ENCODE measurements around the gene IFRD2.
"Not testable (repeated sequence)": the region's sequence is repeated elsewhere in the genome, so short reads cannot be mapped to it uniquely, and the experiment has no call there.

IFRD2 gene

DNA sequence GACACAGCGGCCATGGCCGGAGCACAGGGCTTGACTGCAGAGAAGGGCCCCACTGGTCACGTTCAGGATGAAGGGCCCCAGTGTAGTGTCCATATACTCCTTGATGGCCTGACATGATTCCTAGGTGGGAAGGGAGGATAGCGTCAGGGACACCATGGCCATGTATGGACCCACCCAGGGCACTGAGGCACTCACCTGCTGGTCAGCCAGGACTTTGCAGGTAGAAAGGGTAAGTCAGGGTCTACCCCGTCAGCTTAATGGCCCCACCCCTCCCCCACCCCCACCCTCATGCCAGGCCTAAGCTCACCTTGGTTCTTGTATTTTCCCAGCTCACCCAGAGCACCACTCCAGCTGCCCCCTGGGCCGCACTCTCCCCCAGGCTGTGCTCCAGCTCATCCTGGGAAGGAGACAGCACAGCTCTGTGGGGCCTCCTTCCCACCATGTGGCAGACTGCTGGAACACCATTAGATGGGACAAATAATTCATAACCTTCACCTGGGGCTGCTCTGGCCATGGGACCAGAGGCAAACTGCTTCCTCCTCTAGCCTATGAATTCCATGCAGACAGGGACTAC lies 8.5 kb upstream of the IFRD2 start:
- DNase-seq, result no peak

DNA sequence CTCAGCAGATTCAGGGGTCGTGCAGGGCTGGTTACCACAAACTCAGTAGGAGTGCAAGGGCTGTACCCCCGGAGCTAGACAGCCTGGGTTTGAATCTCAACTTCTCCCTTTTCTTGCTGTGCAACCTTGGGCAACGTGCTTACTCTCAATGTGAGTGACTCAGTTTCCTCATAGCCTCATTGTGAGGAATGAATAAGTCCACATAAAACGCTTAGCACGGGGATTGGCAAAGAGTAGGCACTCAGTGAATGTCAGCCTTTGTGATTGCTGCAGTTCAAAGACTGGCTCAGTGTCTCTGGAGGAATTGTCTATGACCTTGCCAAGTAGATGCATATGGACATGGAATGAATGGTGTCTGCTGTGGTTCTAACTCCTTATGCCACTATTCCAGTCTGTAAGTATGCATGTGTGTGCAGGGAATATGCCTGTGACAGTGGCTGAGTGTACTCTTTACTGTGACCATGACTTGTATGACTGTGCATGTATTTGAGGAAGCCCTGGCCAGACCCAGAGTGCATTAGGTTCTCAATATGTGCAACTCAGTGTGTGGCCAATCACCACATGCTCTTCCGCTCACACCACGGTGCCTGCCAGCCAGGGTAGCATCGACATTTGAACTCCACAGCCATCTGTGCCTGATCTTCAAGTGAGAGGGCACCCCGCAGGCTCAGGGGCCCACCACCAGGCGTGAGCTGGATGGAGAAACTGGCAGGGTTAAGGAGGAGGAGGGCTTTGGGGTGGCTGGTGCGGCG lies 7.9 kb upstream of the IFRD2 start:
- no peak for DNase-seq

DNA sequence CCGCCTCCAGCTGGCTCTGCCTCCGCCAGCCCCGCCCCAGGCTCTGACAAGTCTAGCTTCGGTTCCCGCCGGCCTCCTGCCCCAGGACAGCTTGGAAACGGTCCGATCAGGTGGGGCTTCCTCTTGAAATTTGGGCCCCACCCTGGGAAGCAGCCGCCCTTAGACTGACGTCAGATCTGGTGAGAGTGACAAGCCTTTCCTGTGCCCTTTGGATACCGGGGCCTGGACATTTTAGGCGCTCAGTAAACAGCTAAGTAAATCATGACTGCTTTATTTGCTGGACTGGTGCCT lies 7.4 kb upstream of the IFRD2 start:
- no peak for DNase-seq

DNA sequence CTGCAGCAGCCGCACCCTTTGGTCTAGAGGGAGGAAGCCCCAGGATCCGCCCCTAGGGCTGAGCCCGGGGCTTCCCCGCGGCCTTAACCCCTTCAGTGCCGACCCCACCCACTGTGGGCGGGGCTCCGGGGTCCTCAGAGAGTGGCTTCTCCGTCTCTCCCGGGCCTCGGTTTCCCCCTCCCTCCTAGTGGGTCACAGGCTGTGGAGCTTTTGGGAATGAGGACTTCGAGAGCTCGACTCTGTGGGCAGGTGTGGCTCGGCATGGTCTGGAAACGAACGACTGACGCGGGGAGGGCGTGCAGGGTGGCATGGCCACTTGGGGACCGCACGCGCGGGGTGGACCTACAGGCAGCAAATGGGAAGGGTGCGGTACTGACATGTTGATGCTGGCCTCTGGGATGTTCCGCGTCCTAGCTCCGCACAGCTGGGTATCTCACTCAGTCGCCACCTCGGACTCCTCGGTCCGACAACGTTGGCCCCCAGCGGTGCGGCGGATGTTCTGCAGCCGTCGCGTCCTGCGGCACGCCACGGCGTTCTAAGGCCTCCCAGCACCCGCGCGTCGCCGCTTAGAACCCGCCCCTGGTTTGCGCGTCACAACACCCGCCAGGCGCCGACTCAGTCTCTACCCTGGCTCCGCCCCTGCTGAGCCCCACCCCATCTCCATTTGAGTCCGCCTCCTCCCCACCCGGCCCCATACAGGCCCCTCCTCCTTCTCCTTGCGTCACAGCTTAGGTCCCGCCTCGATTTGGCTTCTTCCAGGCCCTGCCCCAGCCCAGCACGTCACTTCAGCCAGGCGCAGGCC lies 6.8 kb upstream of the IFRD2 start, which contains the start of the genes HYAL3 and NAA80:
Gene HYAL3, minus strand, starts transcription at position 570 of the 802 bp plus-strand sequence. CDS start 3,803 bp downstream, outside the sequence.
Gene NAA80, minus strand, starts transcription at position 570 of the 802 bp plus-strand sequence. CDS start 1,942 bp downstream, outside the sequence.
- peak; percentile 99 for DNase-seq

DNA sequence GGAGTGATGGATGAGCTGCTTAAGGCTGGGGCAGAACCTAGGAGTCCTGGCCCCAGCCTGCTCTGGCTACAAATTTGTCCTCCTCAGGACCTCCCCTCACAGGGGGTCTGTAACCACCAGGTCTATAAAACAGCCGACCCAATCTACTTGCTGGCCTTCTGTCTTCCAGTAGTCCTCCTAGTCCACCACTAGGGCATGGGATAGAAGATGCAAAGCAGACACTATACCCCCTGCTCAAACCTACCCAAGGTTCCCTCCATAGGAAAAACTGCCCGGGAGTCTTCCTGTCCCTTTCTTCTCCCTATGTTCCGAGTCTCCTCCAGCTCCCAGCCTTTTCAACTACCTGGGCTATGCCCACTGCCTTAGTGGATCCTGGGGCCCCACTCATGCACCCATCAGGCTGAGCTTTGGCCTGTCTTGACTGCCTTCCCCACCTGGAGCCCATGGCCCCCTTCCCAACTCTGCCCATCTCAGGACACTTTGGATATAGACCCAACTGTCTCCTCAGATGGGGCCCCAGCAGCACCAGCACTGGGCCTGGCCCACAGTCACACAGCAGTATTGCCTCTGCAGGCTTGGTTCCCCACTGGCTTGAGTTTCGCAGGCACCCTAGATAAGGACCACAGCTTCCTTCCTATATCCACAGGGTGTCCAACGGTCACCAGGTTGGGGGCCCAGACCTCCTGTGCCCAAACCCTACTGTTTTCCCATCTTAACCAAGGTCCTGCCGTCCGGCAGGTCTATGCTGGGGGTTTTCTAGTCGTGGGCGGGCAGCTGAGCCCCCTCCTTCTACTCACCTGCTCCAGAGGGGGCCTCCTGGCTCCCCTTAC lies 5.9 kb upstream of the IFRD2 start:
- no peak for DNase-seq

DNA sequence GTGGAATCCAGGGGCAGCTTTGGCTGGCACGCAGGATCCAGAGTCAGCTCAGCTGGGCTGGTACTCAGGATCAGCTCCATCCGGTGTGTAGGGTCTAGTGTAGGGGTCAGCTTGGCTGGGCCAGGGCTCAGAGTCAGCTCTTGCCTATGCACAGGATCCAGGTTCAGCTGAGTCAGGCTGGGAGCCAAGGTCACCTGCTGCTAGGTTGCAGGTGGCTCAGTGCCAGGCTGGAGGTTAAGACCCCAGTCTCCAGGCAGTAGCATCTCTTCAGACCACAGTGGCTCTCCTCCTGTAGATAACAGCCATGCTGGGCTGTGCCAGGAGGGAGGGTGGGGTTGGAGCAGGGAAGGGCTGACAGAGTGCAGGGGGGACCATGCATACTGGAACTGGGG lies 5.2 kb upstream of the IFRD2 start:
- no peak for DNase-seq

DNA sequence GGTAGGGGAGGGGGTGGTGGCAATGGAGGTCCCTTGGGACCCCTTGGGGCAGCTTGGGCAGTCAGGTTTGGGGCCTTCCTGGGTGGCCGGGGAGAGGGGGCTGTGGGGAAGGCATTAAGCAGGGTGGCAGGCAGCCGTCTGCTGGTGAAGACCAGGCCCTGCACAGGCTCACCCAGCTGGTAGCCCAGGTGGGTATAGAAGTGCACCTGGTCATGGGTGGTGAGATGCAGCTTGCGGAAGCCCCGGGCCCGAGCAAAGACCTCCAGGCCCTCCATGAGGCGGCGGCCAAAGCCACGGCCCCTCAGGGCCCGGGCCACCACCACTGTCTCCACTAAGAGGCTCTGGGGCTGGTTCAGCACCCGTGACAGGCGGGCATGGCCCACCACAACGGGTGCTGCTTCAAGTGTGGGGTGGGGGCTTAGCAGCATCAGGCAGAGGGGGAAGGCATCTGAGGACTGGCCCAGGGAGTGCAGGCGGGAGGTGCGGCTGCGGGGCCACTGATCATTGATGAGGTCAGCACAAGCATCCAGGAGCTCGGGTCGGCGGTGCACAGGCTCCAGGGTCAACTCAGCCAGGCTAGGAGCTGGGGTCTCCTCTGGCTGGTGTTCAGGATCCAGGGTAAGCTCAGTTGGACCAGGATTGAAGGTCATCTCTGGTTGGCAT lies 4.6 kb upstream of the IFRD2 start:
- no peak for DNase-seq

DNA sequence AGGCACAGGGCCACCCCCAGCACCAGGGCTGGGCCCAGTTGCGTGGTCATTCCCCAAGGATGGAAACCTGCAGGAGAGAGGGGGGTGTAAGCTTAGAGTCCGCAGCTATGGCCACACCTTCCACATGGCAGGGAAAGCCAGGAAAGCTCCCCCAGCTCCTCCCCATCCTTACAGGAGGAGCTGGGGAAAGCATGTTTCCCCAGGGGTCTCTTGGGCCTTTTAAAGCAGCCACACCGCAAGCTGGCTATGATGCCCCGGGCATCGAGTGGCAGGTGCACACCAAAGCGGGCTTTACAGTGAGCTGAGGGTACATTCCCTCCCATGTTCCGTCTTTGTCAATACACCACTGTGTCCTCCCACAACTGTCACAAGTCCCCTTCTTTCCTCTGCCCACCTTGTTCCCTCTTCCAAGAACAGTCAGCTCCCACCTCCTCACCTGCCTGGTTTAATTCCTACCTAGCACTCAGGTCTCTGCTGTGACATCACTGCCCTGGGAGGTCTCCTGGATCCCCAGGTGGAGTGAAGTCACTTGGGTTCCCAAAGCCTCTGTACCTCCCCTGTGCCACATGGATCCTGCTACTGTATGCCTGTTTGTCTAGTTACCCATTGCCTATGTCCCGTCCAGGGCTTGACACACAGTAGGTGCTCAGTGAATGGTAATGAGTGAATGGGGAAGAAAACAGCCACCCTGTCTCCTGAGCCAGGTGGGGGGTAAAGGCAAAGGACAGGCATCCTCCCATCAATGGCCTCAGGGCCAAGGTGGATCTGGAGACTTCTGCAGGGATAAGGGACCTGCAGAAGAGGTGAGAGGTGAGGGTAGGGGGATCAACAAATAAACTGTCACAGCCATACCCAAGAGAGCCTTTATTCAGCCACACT lies 3.6 kb upstream of the IFRD2 start:
- no peak for DNase-seq

DNA sequence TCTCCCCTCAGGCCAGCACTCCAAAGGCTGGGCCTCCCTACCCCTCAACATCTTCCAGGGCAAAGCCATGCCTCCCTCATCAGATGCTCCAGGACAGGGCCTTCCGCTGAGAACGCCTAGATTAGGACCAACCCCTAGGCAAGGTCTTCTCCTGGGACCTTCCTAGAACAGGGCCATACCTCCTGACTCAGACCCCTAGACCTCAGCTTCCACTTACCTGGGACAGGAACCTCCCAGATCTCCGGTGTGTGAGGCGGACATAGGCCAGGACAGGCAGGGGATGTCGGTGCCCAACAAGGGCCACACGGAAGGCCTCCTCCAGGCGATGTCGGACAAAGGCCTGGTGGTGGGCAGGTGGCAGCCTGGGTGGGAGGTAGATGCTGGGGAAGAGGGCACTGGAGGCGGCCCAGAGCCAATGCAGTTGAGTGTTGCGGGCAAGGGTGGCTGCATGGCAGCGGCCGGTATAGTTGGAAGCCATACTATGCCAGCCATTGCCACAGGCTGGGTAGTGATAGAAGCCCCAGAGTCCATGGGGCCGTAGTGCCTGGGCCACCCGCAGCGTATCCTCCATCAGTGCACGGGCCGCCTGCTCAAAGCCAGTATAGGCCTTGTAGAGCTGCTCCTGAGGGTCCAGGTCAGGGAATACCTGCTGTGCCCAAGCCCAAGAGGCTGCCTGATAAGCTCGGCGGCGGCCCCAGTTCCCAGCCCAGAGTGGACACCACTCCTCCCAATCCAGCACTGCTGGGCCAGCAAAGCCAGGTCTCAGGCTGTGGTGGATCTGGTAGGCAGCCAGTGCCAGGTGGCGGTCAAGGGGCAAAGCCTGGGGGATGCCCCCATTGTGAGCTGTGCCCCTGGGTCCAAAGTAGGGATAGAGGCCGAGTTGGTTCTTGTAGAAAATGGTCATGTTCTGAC lies 2.5 kb upstream of the IFRD2 start:
- no peak for DNase-seq

DNA sequence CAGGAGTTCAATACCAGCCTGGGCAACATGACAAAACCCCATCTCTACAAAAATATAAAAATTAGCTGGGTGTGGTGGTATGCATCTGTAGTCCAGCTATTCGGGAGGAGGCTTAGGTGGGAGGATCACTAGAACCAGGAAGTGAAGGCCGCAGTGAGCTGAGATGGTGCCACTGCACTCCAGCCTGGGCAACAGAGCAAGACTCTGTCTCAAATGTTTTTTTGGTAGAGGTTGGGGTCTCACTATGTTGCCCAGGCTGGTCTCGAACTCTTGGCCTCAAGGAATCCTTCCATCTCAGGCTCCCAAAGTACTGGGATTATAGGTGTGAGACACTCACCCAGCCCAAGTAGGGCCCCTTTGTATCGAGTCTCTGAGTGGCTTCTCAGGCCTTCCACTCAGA lies 1.9 kb upstream of the IFRD2 start:
- no peak for DNase-seq

DNA sequence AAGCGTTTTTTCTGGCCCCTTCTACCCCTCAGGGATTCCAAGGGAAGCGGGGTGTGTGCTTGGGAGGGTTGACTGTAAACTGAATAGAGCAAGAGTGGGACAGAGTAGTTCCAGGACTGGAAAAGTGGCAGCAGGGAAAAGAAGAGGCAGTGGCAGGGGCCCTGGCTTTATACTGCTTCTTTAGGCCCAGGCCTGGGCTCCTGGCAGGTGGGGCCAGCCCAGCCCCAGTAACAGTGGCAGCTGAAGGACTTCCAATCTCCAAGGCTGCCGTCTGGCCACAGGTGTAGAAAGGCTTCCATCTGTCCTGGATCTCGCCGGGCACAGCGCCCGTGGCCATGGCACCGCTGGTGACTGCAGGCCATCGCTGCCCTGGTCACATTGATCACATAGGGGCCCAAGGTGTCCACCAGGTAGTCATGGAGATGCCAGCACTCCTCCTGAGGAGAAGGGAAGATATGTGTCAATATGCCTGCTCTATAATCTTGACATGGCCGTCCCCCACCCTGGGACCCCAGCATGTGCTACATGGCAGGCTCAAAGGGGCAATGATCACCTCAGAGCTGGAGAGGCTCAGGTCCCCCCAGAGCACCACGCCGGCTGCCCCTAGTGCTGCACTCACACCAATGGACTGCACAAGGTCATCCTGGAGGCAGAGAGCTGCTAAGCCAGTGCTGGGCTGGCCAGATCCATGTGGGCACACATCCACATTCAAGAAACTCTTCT lies 1.0 kb upstream of the IFRD2 start:
- no peak for DNase-seq

DNA sequence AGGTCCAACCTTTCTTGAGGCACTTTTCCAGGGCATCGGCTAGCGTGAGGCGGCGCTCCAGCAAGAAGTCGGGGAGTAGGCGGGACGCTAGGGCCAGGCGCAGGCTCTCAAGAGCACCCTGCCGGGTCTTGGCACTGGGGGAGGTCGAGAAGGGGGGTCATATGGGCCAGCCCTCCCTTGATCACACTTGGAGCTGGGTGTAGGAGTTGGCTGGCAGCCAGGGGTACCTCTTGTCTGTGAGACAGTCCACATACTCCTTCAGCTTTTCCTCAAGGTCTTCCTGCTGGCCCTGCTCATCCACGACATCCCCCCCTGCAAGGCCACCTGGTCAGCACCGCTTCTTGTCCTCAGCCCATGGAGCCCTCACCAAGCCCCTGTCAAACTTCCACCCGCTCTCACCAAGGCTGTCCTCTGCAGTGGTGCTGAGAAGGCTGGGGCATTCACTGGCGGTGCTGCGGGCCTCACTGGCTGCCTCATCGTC lies 2.0 kb downstream of the IFRD2 start:
- no peak for DNase-seq

DNA sequence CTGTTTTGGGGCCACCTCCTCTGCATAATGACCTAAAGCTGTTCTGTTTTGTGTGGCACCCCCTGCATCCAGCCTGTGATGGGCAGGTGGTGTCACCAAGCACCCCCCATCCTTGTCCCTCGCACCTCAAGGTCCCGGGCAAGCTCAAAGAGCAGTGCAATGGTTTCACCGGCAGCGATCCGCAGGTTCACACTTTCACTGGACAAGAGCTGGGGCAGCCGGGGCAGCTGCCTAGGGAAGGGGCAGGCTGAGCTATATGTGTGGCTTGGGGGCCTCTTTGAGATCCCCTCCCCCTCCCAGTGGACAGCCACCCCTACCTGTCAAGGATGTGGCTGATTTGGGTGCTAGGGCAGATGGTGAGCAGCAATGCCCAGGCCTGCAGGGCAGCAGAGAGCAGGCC lies 3.1 kb downstream of the IFRD2 start:
- DNase-seq, result no peak

DNA sequence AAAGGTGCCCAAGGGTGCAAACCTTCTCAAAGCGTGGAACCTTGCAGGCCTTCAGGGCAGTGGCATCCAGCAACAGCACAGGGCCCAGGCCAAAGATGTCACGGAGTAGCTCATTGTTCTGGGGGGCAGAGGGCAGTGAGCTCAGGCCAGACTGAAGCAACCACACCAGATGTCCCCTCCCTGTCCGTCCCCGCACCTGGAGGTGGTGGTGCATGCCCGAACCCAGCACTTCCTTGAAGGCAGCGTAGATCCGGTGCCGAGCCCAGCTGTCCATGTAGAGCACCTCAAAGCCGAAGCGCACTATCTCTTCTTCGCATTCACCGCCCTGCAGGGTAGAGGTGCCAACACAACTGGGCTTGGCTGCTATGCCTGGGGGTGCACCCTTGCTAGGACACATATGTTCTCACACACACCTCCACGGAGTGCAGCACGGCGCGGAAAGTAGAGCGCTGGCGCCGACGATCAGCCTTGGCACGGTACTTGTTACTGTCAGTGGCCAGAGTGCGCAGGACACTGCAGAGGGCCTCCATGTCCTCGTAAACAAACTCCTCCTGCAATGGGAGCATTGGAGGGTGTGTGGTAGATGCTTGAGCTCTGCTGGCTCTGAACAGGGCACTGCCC lies 3.7 kb downstream of the IFRD2 start:
- no peak for DNase-seq

DNA sequence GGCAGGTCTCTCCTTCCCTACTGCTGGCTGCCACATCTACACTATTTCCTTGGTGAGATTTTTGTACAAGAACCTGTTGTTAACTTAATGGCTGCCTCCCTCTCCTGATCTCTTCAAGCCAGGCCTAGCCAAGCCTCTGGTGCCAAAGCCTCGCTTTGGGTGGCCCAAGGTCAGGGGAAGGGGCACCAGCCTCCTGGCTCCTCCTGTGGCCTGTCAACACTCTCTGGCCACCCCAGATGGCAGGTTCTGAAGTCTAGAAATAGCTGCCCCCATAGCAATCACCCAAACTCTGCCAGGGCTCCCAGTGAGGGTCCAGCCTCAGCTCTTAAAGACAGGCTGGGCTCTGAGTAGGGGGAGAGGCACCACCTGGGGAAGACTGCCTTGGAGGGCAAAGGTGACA lies 5.0 kb downstream of the IFRD2 start:
- DNase-seq, result no peak

DNA sequence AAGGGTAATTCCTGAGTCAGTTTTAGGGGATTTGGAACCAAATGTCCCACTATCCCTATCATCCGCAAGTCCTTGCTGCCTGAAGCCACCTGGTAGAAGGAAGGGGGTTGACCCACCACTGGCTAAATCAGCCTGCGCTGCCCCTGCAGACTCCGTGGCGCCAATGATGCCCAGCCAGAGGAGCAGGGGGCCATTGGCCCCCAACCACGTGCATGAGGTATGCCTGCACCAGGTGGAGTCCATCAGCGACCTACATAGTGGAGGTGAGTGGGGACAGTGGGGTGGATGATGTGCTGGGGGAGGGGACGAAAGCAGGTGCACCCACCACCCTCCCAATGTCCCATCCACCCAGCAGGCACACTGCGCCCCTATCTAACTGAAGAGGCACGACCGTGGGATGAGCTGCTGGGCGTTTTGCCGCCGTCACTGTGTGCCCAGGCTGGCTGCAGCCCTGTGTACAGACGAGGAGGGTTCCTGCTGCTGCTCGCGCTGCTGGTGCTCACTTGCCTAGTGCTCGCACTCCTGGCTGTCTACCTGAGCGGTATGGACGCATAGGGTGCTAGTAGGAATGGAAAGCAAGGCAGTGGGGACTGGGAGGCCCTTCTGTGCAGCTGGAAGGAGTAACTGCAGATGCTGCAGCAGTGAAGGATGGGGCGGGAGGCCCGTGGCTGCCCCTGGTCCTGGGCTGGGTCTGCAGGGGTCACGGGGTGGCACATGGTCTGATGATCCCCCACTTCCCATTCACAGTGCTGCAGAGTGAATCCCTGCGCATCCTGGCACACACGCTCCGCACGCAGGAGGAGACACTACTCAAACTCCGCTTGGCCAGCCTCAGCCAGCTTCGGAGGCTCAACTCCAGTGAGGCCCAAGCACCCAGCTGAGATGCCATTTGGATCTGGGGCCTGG lies 5.7 kb downstream of the IFRD2 start:
- DNase-seq, result no peak

DNA sequence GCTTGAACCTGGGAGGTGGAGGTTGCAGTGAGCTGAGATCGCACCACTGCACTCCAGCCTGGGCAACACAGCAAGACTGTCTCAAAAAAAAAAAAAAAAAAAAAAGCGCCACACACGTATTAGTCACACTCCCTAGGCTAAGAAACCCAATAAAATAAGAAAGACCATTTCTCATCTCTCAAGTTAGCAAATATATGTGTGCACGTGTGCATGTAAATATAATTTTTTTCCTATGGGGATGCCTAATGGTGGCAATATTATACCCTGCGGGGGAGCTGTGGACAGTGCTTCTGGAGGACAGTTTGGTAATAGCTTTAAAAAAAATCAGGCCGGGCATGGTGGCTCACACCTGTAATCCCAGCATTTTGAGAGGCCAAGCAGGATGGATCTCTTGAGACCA lies 8.1 kb downstream of the IFRD2 start:
- not testable (repeated sequence) for DNase-seq

Data from activated T-cell treated with anti-CD3 and anti-CD28 coated beads for 4 hours (primary cell).